Measurements from ENCODE around the gene POR. TPM values are rescaled to one million over a fixed set of nuclear protein-coding genes. Genes with fewer than 3 reads are reported as not detected.

POR gene
- total RNA-seq, 1 experiment from 2014 or later = 168 TPM

DNA sequence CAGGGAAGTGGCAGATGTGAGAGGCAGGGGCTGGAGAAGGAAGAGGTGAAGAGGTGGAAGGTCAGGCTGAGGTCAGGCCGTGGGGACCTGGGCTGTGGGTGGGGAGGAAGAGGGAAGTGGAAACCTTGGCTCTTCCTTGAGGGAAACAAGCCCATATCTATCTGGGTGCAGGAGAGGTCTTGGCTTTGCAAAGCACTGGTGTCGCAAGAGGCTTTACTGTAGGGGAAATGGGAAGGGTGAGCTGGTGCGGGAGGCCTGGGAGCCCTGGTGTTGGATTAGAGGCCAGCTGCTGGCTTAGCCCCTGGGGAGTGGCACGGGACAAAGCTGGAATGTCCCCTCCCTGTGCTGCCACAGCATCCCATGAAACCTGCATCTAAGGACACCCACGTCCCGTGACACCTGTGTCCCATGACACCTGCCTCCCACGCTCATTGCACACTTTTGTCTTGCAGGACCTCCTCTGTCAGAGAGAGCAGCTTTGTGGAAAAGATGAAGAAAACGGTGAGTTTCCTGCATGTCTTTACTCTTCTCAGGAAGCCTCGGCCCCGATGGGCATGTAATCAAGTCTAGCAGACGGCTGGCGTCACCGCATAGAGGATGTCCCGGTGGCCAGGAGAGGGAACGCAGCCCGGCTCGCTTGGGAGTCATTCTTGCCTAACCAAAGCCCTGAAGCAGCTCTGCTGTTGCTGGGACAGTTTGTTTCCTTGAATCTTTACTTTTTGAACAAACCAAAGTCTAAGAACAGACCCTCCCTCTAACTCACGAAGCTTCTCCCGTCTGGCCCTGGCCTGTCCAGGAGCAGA is 57.2 kb downstream of the POR start:
- in situ Hi-C loops (cut with HindIII; ENCODE audit: low pct_unique_long_range_greater_than_20kb, low sequenced_read_pairs) (no loop called here), intact Hi-C loops (cut with micrococcal nuclease; ENCODE audit: unreplicated experiment) (no loop called here)
- no peaks in the 10 kb centered on the region for H3K27me3 ChIP-seq (ENCODE audit: control insufficient read depth, insufficient read depth, low read length)
- no peak overlapping the region for H3K27ac ChIP-seq (ENCODE audit: low read length)
- no peaks in the 10 kb centered on the region for H3K4me1 ChIP-seq (ENCODE audit: control insufficient read depth, insufficient read depth, low read length)
- peaks cover 3% of the 10 kb centered on the region; the same call in 1 of the 2 replicates for H3K36me3 ChIP-seq (ENCODE audit: control insufficient read depth, insufficient read depth, low read length)
- no peak overlapping the region for H3K4me3 ChIP-seq (ENCODE audit: low read depth in 2 of 2, low read length in 2 of 2)
- BruUV-seq (replicated peaks) = no TSS peak
- ATAC-seq = peak; percentile 70
- ChIA-PET POLR2A (interaction anchor here (0.6 kb wide), 1 partner anchor 16 kb away, joined by 4 read pairs; no protein-coding TSS in a partner anchor), CTCF (interaction anchor here (0.6 to 0.7 kb wide), 2 partner anchors 13 to 15 kb away, joined by 3 to 4 read pairs; no protein-coding TSS in a partner anchor)
- TF ChIP-seq SIN3A (IDR thresholded peaks at IDR 0.05; ENCODE audit: borderline replicate concordance, insufficient read depth, low read depth, low read length) (no peak), POLR2AphosphoS5 (IDR thresholded peaks at IDR 0.05; ENCODE audit: low read depth, low read length) (no peak), TCF7L2 (IDR thresholded peaks at IDR 0.05; ENCODE audit: low read depth, low read length) (no peak)
- TF ChIP-seq, protein P1, sequence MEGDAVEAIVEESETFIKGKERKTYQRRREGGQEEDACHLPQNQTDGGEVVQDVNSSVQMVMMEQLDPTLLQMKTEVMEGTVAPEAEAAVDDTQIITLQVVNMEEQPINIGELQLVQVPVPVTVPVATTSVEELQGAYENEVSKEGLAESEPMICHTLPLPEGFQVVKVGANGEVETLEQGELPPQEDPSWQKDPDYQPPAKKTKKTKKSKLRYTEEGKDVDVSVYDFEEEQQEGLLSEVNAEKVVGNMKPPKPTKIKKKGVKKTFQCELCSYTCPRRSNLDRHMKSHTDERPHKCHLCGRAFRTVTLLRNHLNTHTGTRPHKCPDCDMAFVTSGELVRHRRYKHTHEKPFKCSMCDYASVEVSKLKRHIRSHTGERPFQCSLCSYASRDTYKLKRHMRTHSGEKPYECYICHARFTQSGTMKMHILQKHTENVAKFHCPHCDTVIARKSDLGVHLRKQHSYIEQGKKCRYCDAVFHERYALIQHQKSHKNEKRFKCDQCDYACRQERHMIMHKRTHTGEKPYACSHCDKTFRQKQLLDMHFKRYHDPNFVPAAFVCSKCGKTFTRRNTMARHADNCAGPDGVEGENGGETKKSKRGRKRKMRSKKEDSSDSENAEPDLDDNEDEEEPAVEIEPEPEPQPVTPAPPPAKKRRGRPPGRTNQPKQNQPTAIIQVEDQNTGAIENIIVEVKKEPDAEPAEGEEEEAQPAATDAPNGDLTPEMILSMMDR (IDR thresholded peaks at IDR 0.05) = no peak
- TF ChIP-seq, protein P2, sequence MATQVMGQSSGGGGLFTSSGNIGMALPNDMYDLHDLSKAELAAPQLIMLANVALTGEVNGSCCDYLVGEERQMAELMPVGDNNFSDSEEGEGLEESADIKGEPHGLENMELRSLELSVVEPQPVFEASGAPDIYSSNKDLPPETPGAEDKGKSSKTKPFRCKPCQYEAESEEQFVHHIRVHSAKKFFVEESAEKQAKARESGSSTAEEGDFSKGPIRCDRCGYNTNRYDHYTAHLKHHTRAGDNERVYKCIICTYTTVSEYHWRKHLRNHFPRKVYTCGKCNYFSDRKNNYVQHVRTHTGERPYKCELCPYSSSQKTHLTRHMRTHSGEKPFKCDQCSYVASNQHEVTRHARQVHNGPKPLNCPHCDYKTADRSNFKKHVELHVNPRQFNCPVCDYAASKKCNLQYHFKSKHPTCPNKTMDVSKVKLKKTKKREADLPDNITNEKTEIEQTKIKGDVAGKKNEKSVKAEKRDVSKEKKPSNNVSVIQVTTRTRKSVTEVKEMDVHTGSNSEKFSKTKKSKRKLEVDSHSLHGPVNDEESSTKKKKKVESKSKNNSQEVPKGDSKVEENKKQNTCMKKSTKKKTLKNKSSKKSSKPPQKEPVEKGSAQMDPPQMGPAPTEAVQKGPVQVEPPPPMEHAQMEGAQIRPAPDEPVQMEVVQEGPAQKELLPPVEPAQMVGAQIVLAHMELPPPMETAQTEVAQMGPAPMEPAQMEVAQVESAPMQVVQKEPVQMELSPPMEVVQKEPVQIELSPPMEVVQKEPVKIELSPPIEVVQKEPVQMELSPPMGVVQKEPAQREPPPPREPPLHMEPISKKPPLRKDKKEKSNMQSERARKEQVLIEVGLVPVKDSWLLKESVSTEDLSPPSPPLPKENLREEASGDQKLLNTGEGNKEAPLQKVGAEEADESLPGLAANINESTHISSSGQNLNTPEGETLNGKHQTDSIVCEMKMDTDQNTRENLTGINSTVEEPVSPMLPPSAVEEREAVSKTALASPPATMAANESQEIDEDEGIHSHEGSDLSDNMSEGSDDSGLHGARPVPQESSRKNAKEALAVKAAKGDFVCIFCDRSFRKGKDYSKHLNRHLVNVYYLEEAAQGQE (IDR thresholded peaks at IDR 0.05; ENCODE audit: insufficient read depth in 1 of 2, low read depth in 2 of 2, low read length in 1 of 2) = no peak
- H3K9me3 ChIP-seq (ENCODE audit: control insufficient read depth, insufficient read depth, low read depth, low read length) = no peaks in the 10 kb centered on the region
- DNase-seq (ENCODE audit: low read depth, low spot score) = no peak

DNA sequence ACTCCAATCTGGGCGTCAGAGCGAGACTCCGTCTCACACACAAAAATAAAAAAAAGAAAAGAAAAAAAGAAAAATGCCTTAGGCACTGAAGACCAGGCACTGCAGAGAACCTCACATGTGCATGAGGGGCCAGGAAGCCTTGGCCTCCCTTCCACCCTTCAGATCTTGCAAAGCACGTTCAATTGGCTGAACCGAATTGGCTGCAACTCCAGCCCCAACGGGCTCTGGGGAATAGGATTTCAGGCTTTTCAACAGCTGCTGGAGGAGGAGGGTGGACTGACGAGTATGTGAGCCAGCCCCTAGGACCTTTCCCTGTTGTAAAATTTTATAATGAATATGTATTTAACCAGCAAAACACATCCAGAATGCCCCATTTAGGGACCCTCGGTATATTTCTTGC is 62.8 kb downstream of the POR start:
- CTCF ChIA-PET = no interaction called here
- POLR2A ChIA-PET = no interaction called here

More for the DNA sequence above, 62.8 kb downstream of the POR start:
- H3K27ac ChIP-seq (ENCODE audit: low read length) = no peak overlapping the region
- no peaks in the 10 kb centered on the region for H3K9me3 ChIP-seq (ENCODE audit: control insufficient read depth, insufficient read depth, low read depth, low read length)
- TF ChIP-seq TCF7L2 (IDR thresholded peaks at IDR 0.05; ENCODE audit: low read depth, low read length) (no peak), SIN3A (IDR thresholded peaks at IDR 0.05; ENCODE audit: borderline replicate concordance, insufficient read depth, low read depth, low read length) (no peak), POLR2AphosphoS5 (IDR thresholded peaks at IDR 0.05; ENCODE audit: low read depth, low read length) (no peak)
- TF ChIP-seq, protein P1 (IDR thresholded peaks at IDR 0.05) = no peak
- TF ChIP-seq, protein P2 (IDR thresholded peaks at IDR 0.05; ENCODE audit: insufficient read depth in 1 of 2, low read depth in 2 of 2, low read length in 1 of 2) = no peak
- DNase-seq (ENCODE audit: low read depth, low spot score) (no peak), ATAC-seq (no peak)
- H3K27me3 ChIP-seq (ENCODE audit: control insufficient read depth, insufficient read depth, low read length) = no peaks in the 10 kb centered on the region
- no peaks in the 10 kb centered on the region for H3K4me1 ChIP-seq (ENCODE audit: control insufficient read depth, insufficient read depth, low read length)
- peaks cover 3% of the 10 kb centered on the region; the same call in 1 of the 2 replicates for H3K36me3 ChIP-seq (ENCODE audit: control insufficient read depth, insufficient read depth, low read length)
- in situ Hi-C loops (cut with HindIII; ENCODE audit: low pct_unique_long_range_greater_than_20kb, low sequenced_read_pairs) (no loop called here), intact Hi-C loops (cut with micrococcal nuclease; ENCODE audit: unreplicated experiment) (no loop called here)
- BruUV-seq (replicated peaks) = no TSS peak
- no peak overlapping the region for H3K4me3 ChIP-seq (ENCODE audit: low read depth in 2 of 2, low read length in 2 of 2)

All from Panc1 (cell line).